Measurements from ENCODE around the gene RDH5. TPM values are rescaled to one million over a fixed set of nuclear protein-coding genes. Genes with fewer than 3 reads are reported as not detected.

The RDH5 gene
- total and polyA plus RNA-seq, 2 of the 13 experiments (the other 11 are each of a cell fraction or from before 2014, with no cell fraction given), result 2.6 to 5.7 TPM

- TF ChIP-seq SP2 (CRISPR knock-in tag; IDR thresholded peaks at IDR 0.05), result no peak
- no peak for TF ChIP-seq NBN (conservative IDR thresholded peaks at IDR 0.05)
- no peak for TF ChIP-seq ZNF101 (CRISPR knock-in tag; IDR thresholded peaks at IDR 0.05; ENCODE audit: borderline replicate concordance, low read depth)
- TF ChIP-seq CBX1 (IDR thresholded peaks at IDR 0.05; ENCODE audit: low read depth), result no peak
- TF ChIP-seq HMGA1 (CRISPR knock-in tag; conservative IDR thresholded peaks at IDR 0.05), result no peak
- peak; percentile 54; the same call in 1 of the 2 replicates for TF ChIP-seq RBFOX2 (IDR thresholded peaks at IDR 0.05; ENCODE audit: low read depth, low read length)
- TF ChIP-seq ZBTB49 (CRISPR knock-in tag; IDR thresholded peaks at IDR 0.05; ENCODE audit: borderline replicate concordance), result no peak
- no peak; the same call in 1 of the 2 replicates for TF ChIP-seq ZBED4 (CRISPR knock-in tag; IDR thresholded peaks at IDR 0.05; ENCODE audit: borderline replicate concordance)
- peak; percentile 76 for TF ChIP-seq SALL1 (CRISPR knock-in tag; IDR thresholded peaks at IDR 0.05)
- 0 out of 2 replicates have a peak, but pooled peaks have one; percentile 46 for TF ChIP-seq HES4 (CRISPR knock-in tag; IDR thresholded peaks at IDR 0.05; ENCODE audit: borderline replicate concordance)
Measured at GRCh38 chr12:55681142-55682077, 38.8 kb upstream of the RDH5 start (continued).
